Endothelial cell (in vitro differentiated cells): ENCODE measurements around the gene ILDR1. TPM values are rescaled to one million over a fixed set of nuclear protein-coding genes. Genes with fewer than 3 reads are reported as not detected.

Experiments
- DNase-seq: peaks from one replicate; pipeline ENCODE4 v3.0.0; 2021; ENCODE audit warnings: low spot score
- H3K27ac Mint-ChIP-seq: one replicate; pipeline ENCODE4 v1.8.0; 2021; ENCODE audit warnings: mixed read lengths, inconsistent platforms; ENCODE audit not compliant: unreplicated experiment
- H3K27me3 Mint-ChIP-seq: one replicate; pipeline ENCODE4 v1.8.0; 2021; ENCODE audit warnings: mild to moderate bottlenecking, moderate library complexity, mixed read lengths, inconsistent platforms; ENCODE audit not compliant: unreplicated experiment
- H3K36me3 Mint-ChIP-seq: one replicate; pipeline ENCODE4 v1.8.0; 2021; ENCODE audit warnings: mild to moderate bottlenecking, low read depth, mixed read lengths, inconsistent platforms; ENCODE audit not compliant: unreplicated experiment
- H3K4me1 Mint-ChIP-seq: one replicate; pipeline ENCODE4 v1.8.0; 2021; ENCODE audit warnings: mild to moderate bottlenecking, mixed read lengths, inconsistent platforms; ENCODE audit not compliant: unreplicated experiment
- H3K4me3 Mint-ChIP-seq: one replicate; pipeline ENCODE4 v1.8.0; 2021; ENCODE audit warnings: mild to moderate bottlenecking, mixed read lengths, inconsistent platforms; ENCODE audit not compliant: unreplicated experiment
- H3K9me3 Mint-ChIP-seq: one replicate; pipeline ENCODE4 v1.8.0; 2021; ENCODE audit warnings: mixed read lengths, inconsistent platforms; ENCODE audit not compliant: unreplicated experiment
- CTCF ChIP-seq: fragments of 200-600 bp; sonication (generic); IDR thresholded peaks from one replicate; pipeline ENCODE4 v1.5.0; 2021; ENCODE audit warnings: antibody characterized with exemption; ENCODE audit not compliant: unreplicated experiment
- total RNA-seq: library from RNA; stranded (reverse); fragmentation: NEBNext Ultra II Directional; extraction: Animal tissue kit (Norgen Biotek cat#: 25700); gene quantifications from one replicate; pipeline ENCODE4 v1.2.1, GENCODE V29; 2021; ENCODE audit not compliant: unreplicated experiment

ILDR1 gene
- total RNA-seq, 1 donor from 2014 or later: not detected

- H3K9me3 Mint-ChIP-seq: no peaks in the 10 kb centered on the region
- no peak for TF ChIP-seq CTCF
- no peak overlapping the region for H3K27ac Mint-ChIP-seq
- no peaks in the 10 kb centered on the region for H3K27me3 Mint-ChIP-seq
- H3K36me3 Mint-ChIP-seq: no peaks in the 10 kb centered on the region
- no peak overlapping the region for H3K4me3 Mint-ChIP-seq
- no peak for DNase-seq
- H3K4me1 Mint-ChIP-seq: peaks cover 6% of the 10 kb centered on the region
Measured at GRCh38 chr3:122063908-122064307, 41.9 kb upstream of the ILDR1 start.

- Mint-ChIP-seq H3K27ac (no peak overlapping the region), H3K4me3 (no peak overlapping the region), H3K36me3 (no peaks in the 10 kb centered on the region), H3K9me3 (no peaks in the 10 kb centered on the region), H3K4me1 (no peaks in the 10 kb centered on the region), H3K27me3 (no peaks in the 10 kb centered on the region)
- no peak for TF ChIP-seq CTCF
- DNase-seq: no peak
Measured at GRCh38 chr3:122060040-122060698, 38.1 kb upstream of the ILDR1 start.

GRCh38 chr3:122058294-122058693, 36.2 kb upstream of the ILDR1 start:
- no peaks in the 10 kb centered on the region for H3K27me3 Mint-ChIP-seq
- no peak for TF ChIP-seq CTCF
- no peaks in the 10 kb centered on the region for H3K4me1 Mint-ChIP-seq
- no peaks in the 10 kb centered on the region for H3K36me3 Mint-ChIP-seq
- no peak overlapping the region for H3K27ac Mint-ChIP-seq
- no peak for DNase-seq
- H3K9me3 Mint-ChIP-seq: no peaks in the 10 kb centered on the region
- H3K4me3 Mint-ChIP-seq: no peak overlapping the region

- DNase-seq: no peak
- H3K27me3 Mint-ChIP-seq: no peaks in the 10 kb centered on the region
- no peaks in the 10 kb centered on the region for H3K9me3 Mint-ChIP-seq
- TF ChIP-seq CTCF: no peak
- no peak overlapping the region for H3K4me3 Mint-ChIP-seq
- H3K27ac Mint-ChIP-seq: no peak overlapping the region
- H3K36me3 Mint-ChIP-seq: no peaks in the 10 kb centered on the region
- no peaks in the 10 kb centered on the region for H3K4me1 Mint-ChIP-seq
Measured at GRCh38 chr3:122057671-122058070, 35.6 kb upstream of the ILDR1 start.

- Mint-ChIP-seq H3K36me3 (no peaks in the 10 kb centered on the region), H3K27ac (no peak within 1 kb of the TSS), H3K27me3 (no peaks in the 10 kb centered on the region), H3K4me1 (no peaks in the 10 kb centered on the region), H3K4me3 (no peak within 1 kb of the TSS), H3K9me3 (no peaks in the 10 kb centered on the region)
- no peak for DNase-seq
- no peak for TF ChIP-seq CTCF
Measured at GRCh38 chr3:122055215-122055614, 33.2 kb upstream of the ILDR1 start, which contains the start of gene CD86. Gene CD86 (plus strand): TSS chr3:122055362. CDS start chr3:122055490, 128 bp downstream.
